GM10266 (cell line): ENCODE results near the gene TSHZ2.

ENCODE experiments used
- DNase-seq: peaks from one replicate; pipeline ENCODE4 v3.0.0; 2012; ENCODE audit errors: extremely low spot score
- CTCF ChIP-seq: IDR thresholded peaks from 2 replicates; pipeline ENCODE4 v1.5.1; 2012; ENCODE audit warnings: mild to moderate bottlenecking, low read depth; ENCODE audit not compliant: control insufficient read depth, insufficient read depth; ENCODE audit errors: missing control alignments

Gene TSHZ2

GRCh38 chr20:53231061-53231460 is 258.9 kb downstream of the TSHZ2 start:
- TF ChIP-seq CTCF = no peak
- DNase-seq = no peak

GRCh38 chr20:53237461-53237860 is 265.3 kb downstream of the TSHZ2 start:
- no peak for TF ChIP-seq CTCF
- DNase-seq = no peak

- no peak for DNase-seq
- no peak for TF ChIP-seq CTCF
These were observed 266.0 kb downstream of the TSHZ2 start for GRCh38 chr20:53238121-53238660.

GRCh38 chr20:53243152-53243551 is 271.0 kb downstream of the TSHZ2 start:
- DNase-seq = no peak
- TF ChIP-seq CTCF = no peak

- TF ChIP-seq CTCF = no peak
- DNase-seq = no peak
These were observed 272.6 kb downstream of the TSHZ2 start for GRCh38 chr20:53244711-53245110.

- TF ChIP-seq CTCF = no peak
- no peak for DNase-seq
These were observed 273.4 kb downstream of the TSHZ2 start for GRCh38 chr20:53245574-53245973.

- no peak for DNase-seq
- TF ChIP-seq CTCF = no peak
These were observed 275.4 kb downstream of the TSHZ2 start for GRCh38 chr20:53247468-53248103.
